ENCODE data around the gene SEPTIN5. TPM values are rescaled to one million over a fixed set of nuclear protein-coding genes. Genes with fewer than 3 reads are reported as not detected.

Gene SEPTIN5
- total RNA-seq, 2 experiments from 2014 or later, result 0.71 to 0.75 TPM

GRCh38 chr22:19744350-19745006 lies 30.2 kb downstream of the SEPTIN5 start:
- no peak for TF ChIP-seq CTCF (IDR thresholded peaks at IDR 0.05)
- ChIA-PET CTCF (no interaction called here), POLR2A (no interaction called here)
- no peaks in the 10 kb centered on the region for H3K9me3 ChIP-seq (ENCODE audit: control insufficient read depth in 1 of 2, insufficient read depth in 1 of 2, low read length in 2 of 2)
- Mint-ChIP-seq H3K27me3 (no peaks in the 10 kb centered on the region), H3K36me3 (ENCODE audit: low read depth) (no peaks in the 10 kb centered on the region), H3K9me3 (no peaks in the 10 kb centered on the region), H3K4me3 (no peak overlapping the region), H3K4me1 (ENCODE audit: low read depth) (no peaks in the 10 kb centered on the region), H3K27ac (no peak overlapping the region)
- no peak overlapping the region for H3K27ac ChIP-seq (ENCODE audit: low read depth in 1 of 2, low read length in 2 of 2)
- ATAC-seq (ENCODE audit: poor library complexity), result no peak
- H3K36me3 ChIP-seq (ENCODE audit: insufficient read depth, low read length), result no peaks in the 10 kb centered on the region
- no peak overlapping the region for H3K4me3 ChIP-seq (ENCODE audit: low read length)
- no peaks in the 10 kb centered on the region for H3K4me1 ChIP-seq (ENCODE audit: insufficient read depth, low read length)
- no peaks in the 10 kb centered on the region for H3K27me3 ChIP-seq (ENCODE audit: control insufficient read depth in 1 of 2, insufficient read depth in 2 of 2, low read length in 2 of 2)
- intact Hi-C loops (cut with DNase I, micrococcal nuclease), result no loop called here
- no peak for DNase-seq

GRCh38 chr22:19745155-19746101 lies 31.1 kb downstream of the SEPTIN5 start:
- POLR2A ChIA-PET, result interaction anchor here (0.9 kb wide), 1 partner anchor 11 kb away, joined by 3 read pairs; no protein-coding TSS in a partner anchor
- peaks cover 0 to 4% of the 10 kb centered on the region in 2 experiments for H3K27me3 ChIP-seq (ENCODE audit: control insufficient read depth in 1 of 2, insufficient read depth in 2 of 2, low read length in 2 of 2)
- DNase-seq (no peak), ATAC-seq (ENCODE audit: poor library complexity) (no peak)
- Mint-ChIP-seq H3K4me1 (ENCODE audit: low read depth) (no peaks in the 10 kb centered on the region), H3K9me3 (no peaks in the 10 kb centered on the region), H3K27me3 (no peaks in the 10 kb centered on the region), H3K27ac (no peak overlapping the region), H3K4me3 (no peak overlapping the region), H3K36me3 (ENCODE audit: low read depth) (no peaks in the 10 kb centered on the region)
- intact Hi-C loops (cut with DNase I, micrococcal nuclease), result no loop called here
- no peak overlapping the region for H3K27ac ChIP-seq (ENCODE audit: low read depth in 1 of 2, low read length in 2 of 2)
- H3K9me3 ChIP-seq (ENCODE audit: control insufficient read depth in 1 of 2, insufficient read depth in 1 of 2, low read length in 2 of 2), result no peaks in the 10 kb centered on the region
- no peak overlapping the region for H3K4me3 ChIP-seq (ENCODE audit: low read length)
- no peak for TF ChIP-seq CTCF (IDR thresholded peaks at IDR 0.05)
- CTCF ChIA-PET, result no interaction called here
- H3K4me1 ChIP-seq (ENCODE audit: insufficient read depth, low read length), result no peaks in the 10 kb centered on the region
- H3K36me3 ChIP-seq (ENCODE audit: insufficient read depth, low read length), result no peaks in the 10 kb centered on the region

DNA sequence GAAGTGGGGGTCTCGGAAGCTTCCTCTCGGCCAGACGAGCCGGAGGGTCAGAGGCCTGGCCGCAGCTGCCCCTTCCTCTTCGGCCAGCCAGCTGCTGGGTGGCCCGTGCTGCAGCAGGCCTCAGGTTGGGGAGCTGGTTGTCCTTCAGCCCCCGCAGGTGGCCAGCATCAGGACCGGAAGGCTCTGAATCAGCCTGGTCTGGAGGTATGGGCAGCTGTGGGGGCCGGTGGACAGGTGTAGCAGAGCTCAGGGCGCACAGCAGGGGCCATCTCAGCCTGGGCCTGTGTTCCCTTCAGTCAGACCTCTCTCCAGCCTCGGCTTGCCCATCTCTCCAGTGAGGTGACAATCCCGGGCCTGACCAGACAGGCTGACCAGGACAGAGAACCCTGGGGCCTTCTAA lies 32.4 kb downstream of the SEPTIN5 start:
- Histone ChIP-seq H3K4me3 (ENCODE audit: low read length) (no peak overlapping the region), H3K4me1 (ENCODE audit: insufficient read depth, low read length) (no peaks in the 10 kb centered on the region), H3K27me3 (ENCODE audit: control insufficient read depth in 1 of 2, insufficient read depth in 2 of 2, low read length in 2 of 2) (peaks cover 0 to 10% of the 10 kb centered on the region in 2 experiments), H3K9me3 (ENCODE audit: control insufficient read depth in 1 of 2, insufficient read depth in 1 of 2, low read length in 2 of 2) (no peaks in the 10 kb centered on the region), H3K27ac (ENCODE audit: low read depth in 1 of 2, low read length in 2 of 2) (no peak overlapping the region), H3K36me3 (ENCODE audit: insufficient read depth, low read length) (no peaks in the 10 kb centered on the region)
- ChIA-PET POLR2A (no interaction called here), CTCF (interaction anchor here (1.4 kb wide), 1 partner anchor 163 kb away, joined by 4 read pairs; no protein-coding TSS in a partner anchor)
- no peak for DNase-seq
- no peaks in the 10 kb centered on the region for H3K36me3 Mint-ChIP-seq (ENCODE audit: low read depth)
- H3K4me3 Mint-ChIP-seq, result no peak overlapping the region
- H3K9me3 Mint-ChIP-seq, result no peaks in the 10 kb centered on the region
- no peaks in the 10 kb centered on the region for H3K27me3 Mint-ChIP-seq
- H3K27ac Mint-ChIP-seq, result no peak overlapping the region
- ATAC-seq (ENCODE audit: poor library complexity), result no peak
- H3K4me1 Mint-ChIP-seq (ENCODE audit: low read depth), result no peaks in the 10 kb centered on the region
- intact Hi-C loops (cut with DNase I, micrococcal nuclease), result no loop called here
- no peak for TF ChIP-seq CTCF (IDR thresholded peaks at IDR 0.05)

Measured in CD4-positive, alpha-beta T cell (primary cell).